K562 (cell line): Measurements from ENCODE around the gene SLC26A8. TPM values are rescaled to one million over a fixed set of nuclear protein-coding genes. Genes with fewer than 3 reads are reported as not detected.

Experiments used
- ATAC-seq: fragments of 200-7000 bp; cut with Tn5 transposase; 3 replicates; pipeline ENCODE4 v1.9.1; 2020; ENCODE audit warnings: moderate library complexity
- BruUV-seq: library from RNA; stranded (reverse); fragments of 400-500 nt; replicated peaks from 2 replicates; lab custom pipeline; 2021; lab: Mats Ljungman, UMichigan
- CTCF ChIA-PET: fragments of 300-600 bp; formaldehyde crosslinking; extraction: SDS; loops from one replicate; lab custom pipeline; 2021; ENCODE audit warnings: low intra/inter-chr PET ratio; lab: Yijun Ruan, JAX
- POLR2A ChIA-PET: fragments of 300-600, 350-650 bp; sonication (Branson Sonifier 250); formaldehyde crosslinking; extraction: SDS; loops from one replicate; lab custom pipeline; 2021; ENCODE audit warnings: antibody characterized with exemption, inconsistent platforms; lab: Yijun Ruan, JAX
- DNase-seq, 4 experiments: peaks; one replicate each; pipeline versions ENCODE4 v3.0.0 to v3.0.0-alpha.2; 2011 to 2018; ENCODE audit warnings: low spot score in 3 of 4, mixed read lengths in 3 of 4; ENCODE audit errors: extremely low read depth in 1 of 4
- FAIRE-seq: peaks from 2 replicates; lab custom pipeline; 2011; peaks lifted over from hg19 to GRCh38; lab: Jason Lieb, UNC
- H2AFZ ChIP-seq: 2 replicates; pipeline ENCODE4 v1.6.0; 2011; ENCODE audit warnings: low read depth, low read length, control low read depth, inconsistent platforms
- H3K27ac ChIP-seq: fragments of 200-600 bp; 3 replicates; pipeline ENCODE4 v1.8.0; 2011; ENCODE audit warnings: low read depth, mild to moderate bottlenecking, control low read depth, inconsistent platforms, low read length, moderate library complexity, mixed read lengths; ENCODE audit errors: extremely low read depth
- H3K27me3 ChIP-seq, 2 experiments: fragments of 300-600 bp in 1 of 2; 2 replicates in 1 of 2; 3 replicates in 1 of 2; pipeline versions ENCODE4 v1.6.0 to v1.8.0; 2011; ENCODE audit warnings: inconsistent platforms in 2 of 2, low read length in 2 of 2, mild to moderate bottlenecking in 1 of 2, mixed read lengths in 1 of 2, moderate library complexity in 1 of 2; ENCODE audit not compliant: control insufficient read depth in 2 of 2, insufficient read depth in 2 of 2
- H3K36me3 ChIP-seq: fragments of 300-600 bp; 3 replicates; pipeline ENCODE4 v1.8.0; 2011; ENCODE audit warnings: mild to moderate bottlenecking, low read length, inconsistent platforms; ENCODE audit not compliant: control insufficient read depth, insufficient read depth
- H3K4me1 ChIP-seq, 2 experiments: fragments of 200-600 bp in 1 of 2; replicated peaks in 1 of 2; 2 replicates in 1 of 2; 3 replicates in 1 of 2; pipeline versions ENCODE4 v1.5.1 to v1.8.0; 2011; ENCODE audit warnings: inconsistent platforms in 2 of 2, low read length in 2 of 2, mild to moderate bottlenecking in 1 of 2, mixed read lengths in 1 of 2, moderate library complexity in 1 of 2; ENCODE audit not compliant: control insufficient read depth in 2 of 2, insufficient read depth in 2 of 2
- H3K4me2 ChIP-seq: 2 replicates; pipeline ENCODE4 v1.6.1; 2011; ENCODE audit warnings: low read length, control low read depth, inconsistent platforms, mixed read lengths; ENCODE audit not compliant: insufficient read depth
- H3K4me3 ChIP-seq: fragments of 200-600 bp; sonication (generic), shearing (Covaris generic); 2 replicates; pipeline ENCODE4 v1.5.1; 2016; ENCODE audit warnings: control low read depth, inconsistent platforms
- H3K79me2 ChIP-seq: fragments of 200-600 bp; 3 replicates; pipeline ENCODE4 v1.8.0; 2011; ENCODE audit warnings: low read length, inconsistent platforms; ENCODE audit not compliant: control insufficient read depth, insufficient read depth
- H3K9ac ChIP-seq, 2 experiments: 2 replicates each; pipeline versions ENCODE4 v1.6.0 to v1.6.1; 2011; ENCODE audit warnings: low read depth in 2 of 2, low read length in 2 of 2, control low read depth in 1 of 2, inconsistent platforms in 1 of 2, mild to moderate bottlenecking in 1 of 2, mixed read lengths in 1 of 2; ENCODE audit not compliant: insufficient read depth in 1 of 2
- H3K9me1 ChIP-seq: one replicate; pipeline ENCODE4 v1.6.0; 2011; ENCODE audit warnings: inconsistent platforms, mild to moderate bottlenecking, low read length, moderate library complexity; ENCODE audit not compliant: control insufficient read depth, insufficient read depth
- H3K9me3 ChIP-seq: replicated peaks from 2 replicates; pipeline ENCODE4 v1.5.1; 2011; ENCODE audit warnings: low read depth, low read length, inconsistent platforms; ENCODE audit not compliant: control insufficient read depth, insufficient read depth
- H4K20me1 ChIP-seq: replicated peaks from 2 replicates; pipeline ENCODE4 v1.6.1; 2011; ENCODE audit warnings: low read length, inconsistent platforms, mixed read lengths; ENCODE audit not compliant: control insufficient read depth, insufficient read depth
- C11orf30 ChIP-seq: fragments of 450-650 bp; IDR thresholded peaks from 2 replicates; pipeline ENCODE4 v1.6.1; 2016; ENCODE audit warnings: low read depth, mild to moderate bottlenecking
- HMG20A ChIP-seq: fragments of 450-650 bp; formaldehyde crosslinking; conservative IDR thresholded peaks from 2 replicates; pipeline ENCODE4 v1.4.0; 2020; ENCODE audit warnings: mild to moderate bottlenecking, mixed read lengths
- MAFF ChIP-seq: IDR thresholded peaks from 2 replicates; pipeline ENCODE4 v1.6.1; 2012; ENCODE audit warnings: low read length, improper control_type of control experiment
- MAFK ChIP-seq: IDR thresholded peaks from 2 replicates; pipeline ENCODE4 v1.6.1; 2011; ENCODE audit warnings: low read length, improper control_type of control experiment
- RFX7 ChIP-seq: fragments of 250-450 bp; sonication (Bioruptor Pico); IDR thresholded peaks from 2 replicates; pipeline ENCODE4 v1.5.1; 2021; ENCODE audit warnings: mild to moderate bottlenecking
- SRF ChIP-seq, 2 experiments: fragments of 250-450, 450-650 bp in 1 of 2; sonication (Bioruptor Pico) in 1 of 2; sonication (generic) in 1 of 2; formaldehyde crosslinking; IDR thresholded peaks; 2 replicates each; pipeline versions ENCODE4 v1.5.0 to v1.5.1; 2020 to 2022; ENCODE audit warnings: mild to moderate bottlenecking in 1 of 2, missing genetic modification reagents in 1 of 2
- ZNF282 ChIP-seq: sonication (generic); formaldehyde crosslinking; IDR thresholded peaks from 2 replicates; pipeline ENCODE4 v1.8.1; 2023; ENCODE audit warnings: missing genetic modification reagents
- ZNF398 ChIP-seq: fragments of 250-450 bp; sonication (Bioruptor Pico); IDR thresholded peaks from 2 replicates; pipeline ENCODE4 v1.8.0; 2021; ENCODE audit warnings: moderate library complexity, mild to moderate bottlenecking, inconsistent platforms
- ZSCAN29 ChIP-seq: fragments of 450-650 bp; IDR thresholded peaks from 2 replicates; pipeline ENCODE4 v1.6.1; 2017
- WGBS: fragments of 100-300 bp; shearing (Covaris generic); methylation state at CpG from one replicate; pipeline ENCODE4 v1.1.6; 2016; ENCODE audit warnings: low coverage, mixed read lengths; ENCODE audit not compliant: insufficient coverage; ENCODE audit errors: missing lambda C conversion rate; 5-methylcytosine and 5-hydroxymethylcytosine counted together
- in situ Hi-C: fragments of 300-500 bp; cut with MboI; formaldehyde crosslinking; loops from 4 replicates; pipeline ENCODE4 v1.15.0; 2018; ENCODE audit warnings: inconsistent platforms, mixed read lengths
- intact Hi-C: fragments of 100-400 bp; cut with micrococcal nuclease; formaldehyde crosslinking; loops from 2 replicates; pipeline ENCODE4 v1.14.2; 2022
- polyA plus RNA-seq, 8 experiments: library from polyadenylated mRNA; depleted of rRNA in 4 of 8; stranded (reverse) in 5 of 8; unstranded in 3 of 8; fragments of >200 nt; fragmentation: Nextera tagmentation in 2 of 8; fragmentation: Illumina TruSeq in 1 of 8; extraction: Ambion mirVana in 2 of 8; extraction: Trizol in 1 of 8; gene quantifications; 2 replicates each; pipeline versions ENCODE4 v1.2.1 to v1.2.3, GENCODE V29; 2011 to 2014; ENCODE audit warnings: inconsistent platforms in 1 of 8, missing spikeins in 1 of 8
- total RNA-seq, 7 experiments: library from RNA; depleted of rRNA in 6 of 7; stranded (reverse); fragments of >200 nt in 6 of 7; fragmentation: Illumina TruSeq in 2 of 7; extraction: Trizol in 2 of 7; gene quantifications; 2 replicates each; pipeline versions ENCODE4 v1.2.1 to v1.2.3, GENCODE V29; 2011 to 2021; ENCODE audit warnings: low replicate concordance in 1 of 7
- TF ChIP-seq, protein P1 (sequence below): sonication (generic); formaldehyde crosslinking; IDR thresholded peaks from 2 replicates; pipeline ENCODE4 v1.8.1; 2023; ENCODE audit warnings: mild to moderate bottlenecking, missing genetic modification reagents
- TF ChIP-seq, protein P2 (sequence below): sonication (generic); formaldehyde crosslinking; IDR thresholded peaks from 2 replicates; pipeline ENCODE4 v1.8.0; 2023; ENCODE audit warnings: missing genetic modification reagents, mild to moderate bottlenecking, borderline replicate concordance
- TF ChIP-seq, protein P3 (sequence below): fragments of 450-650 bp; conservative IDR thresholded peaks from 2 replicates; pipeline ENCODE4 v1.6.1; 2016; ENCODE audit warnings: missing genetic modification characterization, low read depth, mild to moderate bottlenecking, missing compliant biosample characterization, moderate library complexity

SLC26A8 gene
- total and polyA plus RNA-seq, 9 of the 15 experiments (the other 6 are each of a cell fraction or from before 2014, with no cell fraction given) = not detected

DNA sequence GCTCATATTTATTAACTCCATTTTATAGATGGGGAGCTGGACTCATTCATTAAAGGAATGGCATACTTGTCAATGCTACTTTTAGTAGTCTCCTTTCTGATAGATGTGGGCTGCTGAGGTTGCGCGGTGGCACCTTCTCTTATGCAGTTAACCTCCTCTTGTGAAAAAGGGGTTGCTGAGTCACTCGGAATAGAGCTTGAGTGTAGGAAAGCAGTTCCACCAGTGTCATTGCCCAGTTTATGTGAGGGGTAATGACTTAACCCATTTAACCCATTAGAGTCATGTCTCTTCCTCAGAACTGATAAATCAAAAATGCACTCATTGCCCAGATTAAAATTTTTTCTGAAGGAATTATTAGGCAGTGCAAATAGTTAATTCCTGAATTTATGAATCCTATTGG lies 9.5 kb upstream of the SLC26A8 start:
- H3K9ac ChIP-seq = no peak overlapping the region
- H3K4me1 ChIP-seq = peaks cover 8 to 16% of the 10 kb centered on the region in 2 experiments; a peak in 4 of 5 replicates
- no peak for ATAC-seq
- POLR2A ChIA-PET = interaction anchor here (1.2 to 2.1 kb wide), 3 partner anchors 9 to 12 kb away, joined by 3 to 9 read pairs (median 5); no protein-coding TSS in a partner anchor
- peaks cover 92% of the 10 kb centered on the region for H3K79me2 ChIP-seq
- FAIRE-seq = no peak
- H2AFZ ChIP-seq = no peak overlapping the region
- peak in 1 of 4 experiments; percentile 31 for DNase-seq
- BruUV-seq = no TSS peak
- H3K9me3 ChIP-seq = no peaks in the 10 kb centered on the region
- intact Hi-C loops = no loop called here
- H3K9me1 ChIP-seq = no peaks in the 10 kb centered on the region
- 70% methylated on average over 3 of the region's 3 CpGs for WGBS
- H3K4me3 ChIP-seq = no peak overlapping the region
- no peak overlapping the region for H3K27ac ChIP-seq
- in situ Hi-C loops = no loop called here
- H4K20me1 ChIP-seq = peaks cover 25% of the 10 kb centered on the region
- no peaks in the 10 kb centered on the region; the same call in 2 of the 3 replicates for H3K36me3 ChIP-seq
- H3K4me2 ChIP-seq = no peak overlapping the region
- CTCF ChIA-PET = no interaction called here
- no peaks in the 10 kb centered on the region for H3K27me3 ChIP-seq
- TF ChIP-seq ZNF398 (CRISPR knock-in tag) (no peak), MAFK (0 out of 2 replicates have a peak, but pooled peaks have one; percentile 27), HMG20A (CRISPR knock-in tag) (no peak), MAFF (peak; percentile 34; the same call in 1 of the 2 replicates), ZSCAN29 (no peak), SRF (CRISPR knock-in tag; IDR thresholded peaks at IDR 0.05) (no peak), C11orf30 (peak; percentile 47; the same call in 1 of the 2 replicates), RFX7 (CRISPR knock-in tag) (no peak), ZNF282 (CRISPR knock-in tag) (no peak)
- TF ChIP-seq, protein P1, sequence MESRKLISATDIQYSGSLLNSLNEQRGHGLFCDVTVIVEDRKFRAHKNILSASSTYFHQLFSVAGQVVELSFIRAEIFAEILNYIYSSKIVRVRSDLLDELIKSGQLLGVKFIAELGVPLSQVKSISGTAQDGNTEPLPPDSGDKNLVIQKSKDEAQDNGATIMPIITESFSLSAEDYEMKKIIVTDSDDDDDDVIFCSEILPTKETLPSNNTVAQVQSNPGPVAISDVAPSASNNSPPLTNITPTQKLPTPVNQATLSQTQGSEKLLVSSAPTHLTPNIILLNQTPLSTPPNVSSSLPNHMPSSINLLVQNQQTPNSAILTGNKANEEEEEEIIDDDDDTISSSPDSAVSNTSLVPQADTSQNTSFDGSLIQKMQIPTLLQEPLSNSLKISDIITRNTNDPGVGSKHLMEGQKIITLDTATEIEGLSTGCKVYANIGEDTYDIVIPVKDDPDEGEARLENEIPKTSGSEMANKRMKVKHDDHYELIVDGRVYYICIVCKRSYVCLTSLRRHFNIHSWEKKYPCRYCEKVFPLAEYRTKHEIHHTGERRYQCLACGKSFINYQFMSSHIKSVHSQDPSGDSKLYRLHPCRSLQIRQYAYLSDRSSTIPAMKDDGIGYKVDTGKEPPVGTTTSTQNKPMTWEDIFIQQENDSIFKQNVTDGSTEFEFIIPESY = no peak
- TF ChIP-seq, protein P2, sequence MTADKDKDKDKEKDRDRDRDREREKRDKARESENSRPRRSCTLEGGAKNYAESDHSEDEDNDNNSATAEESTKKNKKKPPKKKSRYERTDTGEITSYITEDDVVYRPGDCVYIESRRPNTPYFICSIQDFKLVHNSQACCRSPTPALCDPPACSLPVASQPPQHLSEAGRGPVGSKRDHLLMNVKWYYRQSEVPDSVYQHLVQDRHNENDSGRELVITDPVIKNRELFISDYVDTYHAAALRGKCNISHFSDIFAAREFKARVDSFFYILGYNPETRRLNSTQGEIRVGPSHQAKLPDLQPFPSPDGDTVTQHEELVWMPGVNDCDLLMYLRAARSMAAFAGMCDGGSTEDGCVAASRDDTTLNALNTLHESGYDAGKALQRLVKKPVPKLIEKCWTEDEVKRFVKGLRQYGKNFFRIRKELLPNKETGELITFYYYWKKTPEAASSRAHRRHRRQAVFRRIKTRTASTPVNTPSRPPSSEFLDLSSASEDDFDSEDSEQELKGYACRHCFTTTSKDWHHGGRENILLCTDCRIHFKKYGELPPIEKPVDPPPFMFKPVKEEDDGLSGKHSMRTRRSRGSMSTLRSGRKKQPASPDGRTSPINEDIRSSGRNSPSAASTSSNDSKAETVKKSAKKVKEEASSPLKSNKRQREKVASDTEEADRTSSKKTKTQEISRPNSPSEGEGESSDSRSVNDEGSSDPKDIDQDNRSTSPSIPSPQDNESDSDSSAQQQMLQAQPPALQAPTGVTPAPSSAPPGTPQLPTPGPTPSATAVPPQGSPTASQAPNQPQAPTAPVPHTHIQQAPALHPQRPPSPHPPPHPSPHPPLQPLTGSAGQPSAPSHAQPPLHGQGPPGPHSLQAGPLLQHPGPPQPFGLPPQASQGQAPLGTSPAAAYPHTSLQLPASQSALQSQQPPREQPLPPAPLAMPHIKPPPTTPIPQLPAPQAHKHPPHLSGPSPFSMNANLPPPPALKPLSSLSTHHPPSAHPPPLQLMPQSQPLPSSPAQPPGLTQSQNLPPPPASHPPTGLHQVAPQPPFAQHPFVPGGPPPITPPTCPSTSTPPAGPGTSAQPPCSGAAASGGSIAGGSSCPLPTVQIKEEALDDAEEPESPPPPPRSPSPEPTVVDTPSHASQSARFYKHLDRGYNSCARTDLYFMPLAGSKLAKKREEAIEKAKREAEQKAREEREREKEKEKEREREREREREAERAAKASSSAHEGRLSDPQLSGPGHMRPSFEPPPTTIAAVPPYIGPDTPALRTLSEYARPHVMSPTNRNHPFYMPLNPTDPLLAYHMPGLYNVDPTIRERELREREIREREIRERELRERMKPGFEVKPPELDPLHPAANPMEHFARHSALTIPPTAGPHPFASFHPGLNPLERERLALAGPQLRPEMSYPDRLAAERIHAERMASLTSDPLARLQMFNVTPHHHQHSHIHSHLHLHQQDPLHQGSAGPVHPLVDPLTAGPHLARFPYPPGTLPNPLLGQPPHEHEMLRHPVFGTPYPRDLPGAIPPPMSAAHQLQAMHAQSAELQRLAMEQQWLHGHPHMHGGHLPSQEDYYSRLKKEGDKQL (CRISPR knock-in tag) = no peak
- TF ChIP-seq, protein P3, sequence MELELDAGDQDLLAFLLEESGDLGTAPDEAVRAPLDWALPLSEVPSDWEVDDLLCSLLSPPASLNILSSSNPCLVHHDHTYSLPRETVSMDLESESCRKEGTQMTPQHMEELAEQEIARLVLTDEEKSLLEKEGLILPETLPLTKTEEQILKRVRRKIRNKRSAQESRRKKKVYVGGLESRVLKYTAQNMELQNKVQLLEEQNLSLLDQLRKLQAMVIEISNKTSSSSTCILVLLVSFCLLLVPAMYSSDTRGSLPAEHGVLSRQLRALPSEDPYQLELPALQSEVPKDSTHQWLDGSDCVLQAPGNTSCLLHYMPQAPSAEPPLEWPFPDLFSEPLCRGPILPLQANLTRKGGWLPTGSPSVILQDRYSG = no peak
